ENCODE data around the gene KHDRBS2.

KHDRBS2 gene

DNA sequence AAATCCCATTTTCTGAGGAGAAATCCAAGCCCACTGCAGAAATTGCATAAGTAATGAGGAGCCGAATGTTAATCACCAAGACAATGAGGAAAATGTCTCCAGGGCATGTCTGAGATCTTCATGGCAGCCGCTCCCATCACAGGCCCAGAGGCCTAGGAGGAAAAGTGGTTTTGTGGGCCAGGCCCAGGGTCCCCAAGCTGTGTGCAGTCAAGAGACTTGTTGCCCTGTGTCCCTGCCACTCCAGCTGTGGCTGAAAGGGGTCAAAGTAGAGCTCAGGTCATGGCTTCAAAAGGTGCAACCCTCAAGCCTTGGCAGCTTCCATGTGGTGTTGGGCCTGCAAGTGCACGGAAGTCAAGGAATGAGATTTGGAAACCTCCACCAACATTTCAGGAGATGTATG lies 276.6 kb downstream of the KHDRBS2 start:
- no peak for DNase-seq

DNA sequence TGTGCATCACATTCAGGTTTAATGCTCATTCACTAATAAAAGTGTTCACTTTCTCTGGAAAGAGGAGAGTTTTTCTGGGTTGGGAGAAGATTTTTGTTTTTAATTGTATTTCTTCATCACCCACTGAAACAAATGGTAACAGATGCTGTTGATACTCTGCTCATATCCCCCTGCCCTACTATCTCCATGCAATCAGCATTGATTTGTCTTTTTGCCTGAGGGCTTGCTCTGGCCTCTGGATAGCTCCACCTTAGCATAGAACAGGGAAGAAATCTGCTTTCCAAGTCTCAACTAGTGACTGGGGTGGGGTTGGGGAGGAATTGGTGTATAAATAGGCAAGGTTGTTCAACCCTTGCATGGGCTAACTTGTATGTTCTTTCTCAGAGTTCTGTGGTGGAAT lies 296.4 kb downstream of the KHDRBS2 start:
- DNase-seq, result no peak

DNA sequence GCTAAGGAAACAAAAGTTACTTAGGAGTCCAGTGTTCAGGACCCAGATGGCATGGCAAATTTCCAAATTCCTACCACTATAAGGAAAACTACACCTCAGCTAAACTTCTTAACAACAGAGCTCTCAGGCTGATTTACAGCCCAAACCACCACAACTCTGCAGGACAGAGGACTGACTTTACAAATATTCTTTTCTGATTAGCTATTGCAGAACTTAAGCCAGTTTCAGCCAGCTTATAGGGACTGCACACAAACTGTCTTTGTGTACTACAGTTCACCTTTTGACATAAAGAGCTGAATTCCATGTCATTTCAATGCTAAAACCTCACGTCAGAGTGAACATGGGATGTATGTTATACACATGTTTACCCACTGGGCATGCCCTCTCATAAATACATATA lies 305.4 kb downstream of the KHDRBS2 start:
- DNase-seq, result no peak

DNA sequence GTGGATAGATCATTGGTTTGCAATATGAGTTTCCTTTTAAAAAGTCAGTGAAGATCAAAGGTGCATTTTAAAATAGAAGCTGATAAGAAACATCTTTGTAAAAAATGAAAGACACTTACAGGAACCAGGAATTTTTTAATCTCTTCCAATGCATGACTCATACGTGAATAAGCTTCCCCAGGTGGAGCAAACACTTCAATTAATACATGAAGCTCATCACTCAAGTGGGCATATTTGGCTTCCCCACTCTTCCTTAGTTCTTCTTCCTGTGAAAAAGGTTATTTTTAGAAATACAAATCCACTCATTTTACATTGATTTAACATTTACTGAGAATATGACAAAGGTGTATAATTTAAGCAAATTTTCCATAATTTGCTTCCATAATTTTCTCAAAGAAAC lies 308.1 kb downstream of the KHDRBS2 start:
- DNase-seq, result no peak

DNA sequence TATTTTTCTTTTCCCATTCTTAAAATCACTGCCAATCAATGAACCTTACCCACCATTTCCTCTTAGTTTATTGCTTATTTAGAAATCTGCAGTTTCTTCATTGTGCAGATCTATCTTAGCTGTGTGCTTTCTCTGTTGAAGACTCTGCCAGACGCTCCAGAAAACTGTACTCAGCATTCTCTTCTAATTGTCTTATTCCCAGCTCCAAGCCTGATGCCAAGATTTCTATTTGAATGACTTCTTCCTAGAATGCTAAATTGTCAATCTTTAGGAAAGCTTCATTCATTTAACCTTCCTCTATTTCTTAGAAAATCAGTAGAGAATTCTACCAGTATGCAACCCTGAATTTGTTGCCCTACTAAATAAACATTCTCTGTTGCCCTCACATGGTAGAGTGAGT lies 308.9 kb downstream of the KHDRBS2 start:
- no peak for DNase-seq

DNA sequence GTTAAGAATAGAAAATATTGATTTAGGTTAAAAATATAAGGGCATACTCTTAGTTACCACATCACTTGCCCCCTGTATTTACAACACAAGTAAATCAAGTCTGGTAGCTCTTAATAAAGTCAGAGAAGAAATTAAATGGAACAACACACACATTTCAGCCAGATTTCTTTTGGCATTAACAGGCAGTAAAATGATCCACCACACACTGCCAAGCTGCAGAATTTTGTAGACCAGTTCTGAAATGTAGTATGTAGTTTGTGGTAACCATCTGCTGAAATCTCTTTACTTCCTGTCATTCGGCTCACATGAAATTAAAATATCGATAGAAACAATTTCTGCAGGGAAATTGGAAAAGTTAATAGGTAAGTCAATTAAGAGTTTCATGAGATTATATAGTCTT lies 326.8 kb downstream of the KHDRBS2 start:
- DNase-seq, result no peak

DNA sequence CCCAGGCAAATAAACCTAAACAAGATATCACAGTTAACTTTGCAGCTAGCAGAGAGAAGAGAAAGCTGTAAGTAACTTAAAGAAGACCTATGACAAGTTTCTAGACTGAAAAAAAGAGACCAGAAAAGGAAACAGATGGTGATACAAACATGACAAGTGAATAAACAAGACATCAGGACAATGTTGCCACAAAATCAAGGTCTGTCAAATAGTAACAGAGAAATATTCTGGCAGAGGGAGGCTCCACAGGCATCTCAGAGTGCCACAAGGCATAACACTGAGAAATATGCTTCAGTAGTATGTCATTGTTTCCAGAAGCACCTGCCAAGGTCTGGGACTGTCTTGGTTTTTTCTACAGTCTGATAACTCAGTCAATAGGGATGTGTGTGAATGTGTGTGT lies 332.2 kb downstream of the KHDRBS2 start:
- DNase-seq, result no peak

DNA sequence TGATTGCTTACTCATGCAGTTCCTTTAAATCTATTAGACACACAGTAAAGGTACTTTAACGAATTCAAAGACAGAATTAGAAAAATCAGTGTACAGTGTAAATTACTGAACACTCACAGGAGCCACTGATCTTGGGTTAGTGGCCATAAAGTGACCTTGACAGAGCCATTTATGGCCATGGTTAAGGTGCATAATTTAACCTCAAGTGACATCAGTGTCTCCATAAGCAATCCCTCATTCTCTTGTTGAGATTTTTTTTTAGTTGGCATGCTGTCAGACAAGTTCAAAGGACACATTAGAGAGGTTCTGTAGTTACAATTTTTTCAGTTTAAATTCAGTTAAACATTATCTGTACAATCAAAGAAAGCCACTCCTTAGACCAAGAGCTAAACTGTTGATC lies 334.4 kb downstream of the KHDRBS2 start:
- no peak for DNase-seq

DNA sequence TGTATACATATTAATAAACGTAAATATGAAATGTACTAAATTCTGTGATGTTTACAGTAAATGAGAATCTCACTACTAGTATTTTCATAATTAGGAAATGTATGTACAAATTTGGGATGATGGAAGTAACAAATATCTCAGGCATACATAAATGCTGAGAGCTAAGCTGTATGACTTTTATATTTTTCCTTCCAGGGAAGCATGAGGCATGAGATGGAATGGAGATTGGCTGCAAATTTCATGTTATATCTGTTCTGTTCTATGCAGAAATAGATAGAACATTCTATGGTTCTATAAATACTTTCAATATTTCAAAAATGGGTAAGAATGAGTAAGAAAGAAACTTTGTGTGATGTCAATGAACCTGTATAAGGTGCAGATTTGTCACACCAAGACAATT lies 335.2 kb downstream of the KHDRBS2 start:
- DNase-seq, result no peak

DNA sequence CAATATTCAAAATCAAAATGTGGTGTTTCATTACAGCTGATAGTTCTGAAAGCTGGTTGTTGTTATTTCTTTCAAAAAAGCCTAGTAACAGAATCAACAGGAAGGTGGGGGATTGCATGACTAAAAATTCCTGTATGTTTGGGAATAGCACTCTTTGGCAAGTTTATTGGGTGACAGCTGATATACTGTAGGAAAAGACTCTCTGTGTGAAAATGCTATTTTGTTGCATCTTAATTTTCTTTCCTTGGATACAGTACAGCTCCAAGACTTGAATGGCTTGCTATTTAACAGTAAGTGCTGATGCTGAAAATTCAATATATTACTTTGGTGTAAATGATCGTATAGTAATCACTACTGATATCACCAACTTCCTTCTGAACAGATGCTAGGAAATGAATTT lies 336.1 kb downstream of the KHDRBS2 start:
- no peak for DNase-seq

DNA sequence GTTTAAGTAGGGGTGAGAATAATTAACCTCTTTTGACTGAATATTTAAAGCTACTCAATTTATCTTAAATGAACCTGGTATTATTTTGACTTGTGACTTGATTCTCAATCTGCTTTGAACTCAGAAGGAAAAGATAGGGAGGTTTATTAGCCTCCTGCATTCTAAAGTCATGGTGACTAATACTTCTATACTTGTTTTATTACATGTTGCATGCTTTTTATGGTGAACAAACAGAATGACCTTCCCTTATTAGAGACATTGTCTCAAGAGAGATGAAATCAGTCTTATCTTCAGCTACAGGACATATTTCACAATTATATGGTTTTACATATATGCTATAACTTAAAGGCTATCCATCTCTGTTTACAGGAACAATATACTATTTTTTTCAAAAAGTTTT lies 336.9 kb downstream of the KHDRBS2 start:
- no peak for DNase-seq

DNA sequence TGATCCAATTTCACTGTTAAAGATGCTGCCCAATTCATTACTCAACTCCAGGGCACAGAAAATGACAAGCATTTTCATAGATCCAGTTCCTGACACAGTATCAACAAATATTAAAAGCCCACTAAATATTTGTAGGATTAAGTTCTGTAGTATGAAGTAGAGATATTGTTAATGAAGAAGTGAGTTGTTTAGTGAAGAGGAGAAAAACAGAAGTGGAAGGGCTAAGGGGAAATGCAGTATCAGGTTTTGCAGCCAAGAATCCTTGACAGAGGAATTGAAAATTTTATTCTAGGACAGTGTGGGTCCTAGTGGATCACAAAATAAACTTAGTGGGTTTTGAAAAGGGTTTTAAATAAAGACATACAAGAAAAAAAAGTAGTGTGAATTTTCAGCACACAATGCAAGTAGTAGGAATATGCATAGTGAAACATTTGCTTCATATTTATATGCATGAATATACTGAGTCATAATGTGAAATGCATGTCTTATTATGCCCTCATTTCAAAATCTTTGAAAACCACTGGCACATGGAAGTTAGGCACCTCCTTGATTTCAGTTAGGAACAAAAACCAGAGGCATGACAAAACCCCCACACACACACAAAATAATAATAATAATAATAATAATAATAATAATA lies 338.6 kb downstream of the KHDRBS2 start:
- no peak for DNase-seq

DNA sequence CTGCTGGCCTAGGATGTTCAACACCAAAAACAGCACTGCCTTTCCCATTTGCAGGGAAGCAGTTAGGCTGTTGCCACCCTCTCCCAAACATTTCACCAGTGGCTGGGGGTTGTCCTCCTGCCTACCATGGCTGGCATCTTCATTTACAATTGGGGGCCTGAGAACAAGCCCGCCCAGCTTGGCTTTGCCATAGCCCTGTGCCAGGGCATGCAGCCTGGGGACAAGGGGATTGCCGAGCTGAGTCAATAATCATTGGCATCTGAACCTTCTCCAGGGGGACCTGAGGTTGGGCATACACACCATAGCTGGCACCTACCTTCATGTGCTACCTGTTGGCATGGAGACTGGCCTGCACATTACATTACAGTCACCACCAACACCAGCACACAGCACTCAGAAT lies 345.1 kb downstream of the KHDRBS2 start:
- no peak for DNase-seq

DNA sequence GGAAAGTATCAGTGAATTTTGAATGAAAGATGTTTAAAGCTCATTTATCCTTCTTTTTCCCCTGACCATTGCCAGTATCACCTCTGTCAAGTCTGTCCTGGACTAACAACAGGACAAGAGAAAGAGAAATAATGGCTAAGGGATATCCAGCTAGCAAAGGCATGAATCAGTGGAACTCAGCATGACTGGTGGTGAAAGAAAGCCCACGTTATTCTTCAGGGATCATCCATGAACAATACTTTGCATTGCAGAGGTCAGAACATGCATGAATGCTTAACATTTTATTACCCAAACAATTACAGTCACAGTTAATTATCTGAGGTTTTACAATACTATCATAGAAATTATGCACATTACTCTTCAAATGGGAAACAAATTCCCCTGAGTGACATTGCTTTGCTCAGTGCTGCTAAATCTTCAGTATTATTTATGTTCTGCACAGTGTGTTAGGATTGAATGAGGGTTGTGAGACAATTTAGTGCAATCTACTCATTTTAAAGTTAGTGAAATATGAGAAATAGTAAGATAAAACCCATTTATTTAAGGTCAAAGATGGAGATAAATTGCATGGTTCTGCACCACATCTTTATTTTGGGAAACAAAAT lies 350.7 kb downstream of the KHDRBS2 start:
- no peak for DNase-seq

DNA sequence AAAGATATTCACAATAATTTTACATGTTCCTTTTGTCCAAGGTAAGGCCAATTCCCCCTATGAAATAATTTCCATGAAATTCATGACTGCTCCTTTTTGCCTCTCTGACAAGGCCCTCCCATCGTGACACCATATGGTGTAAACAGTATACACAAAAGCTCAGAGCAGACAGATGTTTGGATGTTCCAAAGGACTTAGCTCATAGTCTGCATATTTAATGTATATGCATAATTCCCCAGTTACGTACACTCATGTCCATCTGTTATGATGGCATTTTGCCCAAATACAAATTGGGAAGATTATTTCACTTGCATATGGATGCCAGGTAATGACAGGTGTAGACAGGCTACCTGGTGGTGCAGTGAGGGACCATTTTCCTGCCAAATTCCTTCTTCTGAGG lies 376.5 kb downstream of the KHDRBS2 start:
- no peak for DNase-seq

DNA sequence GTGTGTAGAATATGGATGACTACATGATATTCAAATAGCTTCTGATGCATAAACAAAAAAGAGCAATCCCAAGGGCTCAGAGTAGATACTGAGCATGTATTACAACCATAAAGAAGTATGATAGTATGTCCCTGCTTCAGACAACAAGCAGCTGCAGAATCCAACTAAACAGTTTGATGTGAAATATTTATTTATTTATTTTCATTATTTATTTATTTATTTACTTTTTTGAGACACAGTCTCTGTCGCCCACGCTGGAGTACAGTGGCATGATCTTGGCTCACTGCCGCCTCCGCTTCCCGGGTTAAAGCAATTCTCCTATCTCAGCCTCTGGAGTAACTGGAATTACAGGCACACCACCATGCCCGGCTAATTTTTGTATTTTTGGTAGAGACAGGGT lies 384.3 kb downstream of the KHDRBS2 start:
- DNase-seq, result no peak

DNA sequence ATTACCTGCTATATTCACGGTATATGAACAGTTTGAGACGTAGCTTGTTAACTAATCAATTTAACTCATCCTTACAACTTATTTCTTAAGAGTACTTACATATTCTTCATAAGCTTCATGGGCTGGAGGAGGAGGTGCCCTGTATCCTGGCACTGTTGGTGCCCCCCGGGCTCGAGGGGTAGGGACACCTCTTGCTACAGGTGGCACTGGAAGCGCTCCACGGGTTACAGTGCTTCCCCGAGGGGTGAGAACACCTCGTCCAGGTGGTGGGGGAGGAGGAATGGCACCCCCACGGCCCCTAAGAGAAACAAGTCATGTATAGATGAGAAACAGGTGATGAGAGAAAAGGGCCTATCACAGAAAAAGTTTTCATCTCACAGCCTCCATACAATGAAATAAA lies 391.5 kb downstream of the KHDRBS2 start:
- no peak for DNase-seq

DNA sequence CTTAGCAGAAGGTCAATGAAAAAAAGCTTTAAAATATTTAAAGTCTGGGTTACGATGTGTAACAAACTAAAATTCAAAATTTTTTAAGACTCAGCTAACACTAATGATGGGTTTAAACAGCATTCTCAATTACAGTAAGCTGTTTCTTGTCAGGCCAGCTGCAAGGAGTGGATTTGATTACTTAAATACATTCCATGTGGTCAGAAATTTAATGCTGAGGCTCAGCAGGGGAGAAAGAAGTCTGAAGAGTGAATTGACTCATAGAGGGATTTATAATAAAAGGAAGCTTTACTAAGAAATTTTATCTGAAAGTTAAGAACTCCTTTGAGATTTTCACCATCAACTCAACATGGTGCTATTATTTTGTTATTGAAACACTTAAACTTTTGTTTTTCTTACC lies 398.6 kb downstream of the KHDRBS2 start:
- DNase-seq, result no peak

DNA sequence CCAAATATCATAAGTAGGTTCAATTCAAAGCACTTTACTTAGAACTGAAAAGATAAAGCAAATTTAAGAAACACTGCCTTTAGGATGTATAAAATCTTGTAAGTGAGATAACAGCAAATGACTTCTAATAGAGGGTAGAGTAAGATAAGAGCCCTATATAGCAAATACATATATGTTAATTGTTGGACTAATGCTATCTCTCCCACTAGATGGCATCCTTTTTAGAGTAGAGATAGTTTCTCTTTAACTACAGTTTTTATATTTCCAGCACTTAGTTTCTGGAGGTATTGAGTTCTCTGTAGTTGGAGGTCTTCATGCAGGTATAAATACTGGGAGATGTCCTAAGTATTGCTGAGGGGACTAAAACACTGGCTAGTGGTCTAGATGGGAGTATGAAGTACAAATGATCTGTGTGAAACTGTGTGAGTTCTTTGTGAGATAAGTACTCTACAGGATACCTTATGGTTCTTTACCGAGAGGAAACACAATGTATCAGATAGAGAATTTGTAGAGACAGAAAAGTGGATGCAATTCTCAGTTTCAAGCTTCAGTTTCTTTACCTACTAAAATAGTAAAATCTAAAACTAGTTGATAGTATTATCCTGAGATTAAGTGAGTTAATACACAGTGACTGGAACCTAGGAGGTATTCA lies 399.3 kb downstream of the KHDRBS2 start:
- DNase-seq, result no peak

DNA sequence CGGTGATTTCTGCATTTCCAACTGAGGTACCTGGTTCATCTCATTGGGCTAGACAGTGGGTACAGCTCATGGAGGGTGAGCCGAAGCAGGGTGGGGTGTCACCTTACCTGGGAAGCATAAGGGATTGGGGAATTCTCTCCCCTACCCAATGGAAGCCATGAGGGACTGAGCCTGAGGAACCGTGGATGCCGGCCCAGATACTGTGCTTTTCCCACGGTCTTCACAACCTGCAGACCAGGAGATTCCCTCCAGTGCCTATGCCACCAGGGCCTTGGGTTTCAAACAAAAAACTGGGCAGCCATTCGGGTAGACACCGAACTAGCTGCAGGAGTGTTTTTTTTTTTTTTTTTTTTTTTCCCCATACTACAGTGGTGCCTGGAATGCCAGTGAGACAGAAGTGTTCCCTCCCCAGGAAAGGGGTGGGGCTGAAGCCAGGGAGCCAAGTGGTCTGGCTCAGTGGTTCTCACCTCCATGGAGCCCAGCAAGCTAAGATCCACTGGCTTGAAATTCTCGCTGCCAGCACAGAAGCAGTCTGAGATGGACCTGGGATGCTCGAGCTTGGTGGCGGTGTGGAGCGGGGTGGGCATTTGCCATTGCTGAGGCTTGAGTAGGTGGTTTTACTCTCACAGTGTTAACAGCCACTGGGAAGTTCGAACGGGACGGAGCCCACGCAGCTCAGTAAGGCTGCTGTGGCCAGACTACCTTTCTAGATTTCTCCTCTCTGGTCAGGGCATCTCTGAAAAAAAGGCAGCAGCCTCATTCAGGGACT lies 416.2 kb downstream of the KHDRBS2 start:
- DNase-seq, result no peak

DNA sequence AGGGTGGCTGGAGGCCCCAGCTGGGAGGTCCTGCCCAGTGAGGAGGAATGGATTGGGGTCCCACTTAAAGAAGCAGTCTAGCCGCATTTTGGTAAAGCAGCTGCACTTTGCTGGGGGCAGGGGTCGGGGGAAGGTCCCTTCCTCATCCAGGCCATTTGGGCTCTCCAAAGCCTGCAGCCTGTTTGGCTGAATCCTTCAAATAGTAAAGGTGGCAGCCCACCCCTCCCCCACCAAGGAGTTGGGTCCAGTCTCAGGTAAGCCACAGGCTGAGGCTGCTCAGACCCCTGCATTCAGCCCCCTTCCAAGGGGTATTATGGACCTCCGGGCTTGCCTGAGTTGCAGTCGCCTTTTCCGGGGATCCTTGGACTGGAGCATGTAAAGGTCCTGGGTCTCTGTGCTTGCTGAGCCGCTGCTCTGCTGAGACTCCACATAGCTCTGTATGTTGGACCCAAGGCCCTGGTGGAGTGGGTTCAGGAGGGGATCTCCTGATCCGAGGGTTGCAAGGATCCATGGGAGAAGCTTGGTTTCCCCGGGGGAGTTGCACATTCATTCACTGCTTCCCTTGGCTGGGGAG lies 417.4 kb downstream of the KHDRBS2 start:
- no peak for DNase-seq

DNA sequence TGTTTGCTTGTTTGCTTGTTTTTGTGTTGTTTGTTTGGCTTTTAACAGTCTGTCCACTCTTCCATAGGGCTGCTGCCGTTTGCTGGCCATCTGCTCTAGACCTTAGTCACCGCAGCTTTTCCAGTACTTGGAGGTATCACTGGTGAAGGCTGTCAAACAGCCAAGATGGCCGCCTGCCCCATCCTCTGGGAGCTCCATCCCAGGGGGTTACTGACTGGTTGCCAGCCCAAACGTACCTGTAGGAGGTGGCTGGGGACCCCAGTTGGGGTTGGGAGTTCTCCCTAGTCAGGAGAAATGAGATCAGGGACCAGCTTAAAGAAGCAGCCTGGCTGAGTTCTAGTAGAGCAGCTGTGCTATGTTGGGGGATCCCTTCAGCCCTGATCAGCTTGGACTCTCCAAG lies 418.4 kb downstream of the KHDRBS2 start:
- no peak for DNase-seq

DNA sequence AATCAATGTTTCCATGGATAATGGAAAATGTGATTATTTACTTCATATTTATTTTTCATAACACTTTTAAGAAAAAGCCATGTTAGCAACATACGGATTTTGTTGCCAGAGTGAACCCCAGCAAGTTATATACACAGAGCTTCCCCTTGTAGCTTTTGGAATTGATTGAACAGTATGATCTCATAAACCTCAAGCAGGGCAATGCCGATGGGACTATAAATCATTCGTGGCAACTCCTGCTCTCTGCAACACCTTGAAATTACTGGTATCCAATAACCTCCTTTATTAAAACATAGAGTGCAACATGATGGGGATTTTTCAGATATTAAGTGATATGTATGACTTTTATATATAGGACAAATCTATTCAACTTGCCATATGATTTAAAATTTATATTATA lies 428.5 kb downstream of the KHDRBS2 start:
- no peak for DNase-seq

DNA sequence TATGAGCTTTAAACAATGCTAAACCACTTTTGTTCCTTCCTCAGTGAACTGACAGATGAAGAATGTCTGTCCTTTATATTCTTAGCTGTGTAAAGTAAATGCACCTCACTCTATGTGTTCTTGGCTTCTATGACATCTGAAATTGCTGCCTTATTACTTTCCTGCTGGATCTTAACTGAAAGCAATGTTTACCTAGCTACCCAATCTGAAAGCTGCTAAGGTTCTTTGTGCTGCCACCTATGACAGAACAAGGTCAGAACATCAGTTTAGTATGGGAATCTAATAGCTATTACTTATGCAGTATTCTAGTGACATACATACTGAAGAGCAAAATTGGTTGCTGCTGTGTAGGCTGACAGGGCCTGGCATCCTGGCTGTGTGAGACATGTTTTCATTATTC lies 444.1 kb downstream of the KHDRBS2 start:
- DNase-seq, result no peak

All from activated CD4-positive, alpha-beta T cell treated with anti-CD3 and anti-CD28 coated beads, Interleukin-2, Interleukin-6, amounts not matched to agents 100 ng/mL and 50 ng/mL, durations not matched to agents 16 hours and 8 hours (primary cell).